H9 (cell line): ENCODE results near the gene KRCC1. TPM values are rescaled to one million over a fixed set of nuclear protein-coding genes. Genes with fewer than 3 reads are reported as not detected.

ENCODE experiments used
- DNase-seq: peaks from one replicate; pipeline ENCODE4 v3.0.0-alpha.2; 2017
- H2AFZ ChIP-seq: one replicate; pipeline ENCODE4 v1.6.1; 2013; ENCODE audit warnings: mild to moderate bottlenecking, low read length, control low read depth, moderate library complexity
- H2AK5ac ChIP-seq: 2 replicates; pipeline ENCODE4 v1.6.1; 2013; ENCODE audit warnings: low read length, control low read depth, mixed read lengths; ENCODE audit not compliant: insufficient read length
- H2BK120ac ChIP-seq: one replicate; pipeline ENCODE4 v1.6.1; 2013; ENCODE audit warnings: low read depth, mild to moderate bottlenecking, low read length, control low read depth, inconsistent platforms; ENCODE audit not compliant: poor library complexity, severe bottlenecking
- H2BK12ac ChIP-seq: 2 replicates; pipeline ENCODE4 v1.6.1; 2013; ENCODE audit warnings: low read length, control low read depth, mixed read lengths, low read depth; ENCODE audit not compliant: insufficient read length
- H2BK15ac ChIP-seq: 2 replicates; pipeline ENCODE4 v1.6.1; 2013; ENCODE audit warnings: low read depth, low read length, control low read depth
- H2BK20ac ChIP-seq: one replicate; pipeline ENCODE4 v1.6.1; 2013; ENCODE audit warnings: low read depth, mild to moderate bottlenecking, low read length, control low read depth, inconsistent platforms; ENCODE audit not compliant: poor library complexity, severe bottlenecking
- H2BK5ac ChIP-seq: 2 replicates; pipeline ENCODE4 v1.6.1; 2013; ENCODE audit warnings: low read length, control low read depth, mixed read lengths; ENCODE audit not compliant: insufficient read length
- H3K14ac ChIP-seq: 2 replicates; pipeline ENCODE4 v1.6.1; 2013; ENCODE audit warnings: low read length, control low read depth; ENCODE audit not compliant: insufficient read depth
- H3K18ac ChIP-seq: 2 replicates; pipeline ENCODE4 v1.6.1; 2013; ENCODE audit warnings: low read depth, mild to moderate bottlenecking, mixed read lengths, low read length, control low read depth; ENCODE audit not compliant: insufficient read length
- H3K23ac ChIP-seq: 2 replicates; pipeline ENCODE4 v1.6.1; 2013; ENCODE audit warnings: low read length, control low read depth, mixed read lengths, low read depth; ENCODE audit not compliant: insufficient read length
- H3K23me2 ChIP-seq: 2 replicates; pipeline ENCODE4 v1.6.1; 2013; ENCODE audit warnings: low read depth, mild to moderate bottlenecking, mixed read lengths, low read length, control low read depth; ENCODE audit not compliant: insufficient read length, poor library complexity, severe bottlenecking
- H3K27ac ChIP-seq: 2 replicates; pipeline ENCODE4 v1.5.1; 2013; ENCODE audit warnings: low read length, control low read depth, mixed read lengths, low read depth; ENCODE audit not compliant: insufficient read length
- H3K27me3 ChIP-seq: 2 replicates; pipeline ENCODE4 v1.6.1; 2013; ENCODE audit warnings: low read length, control low read depth, inconsistent platforms; ENCODE audit not compliant: insufficient read depth
- H3K4ac ChIP-seq: 2 replicates; pipeline ENCODE4 v1.6.1; 2013; ENCODE audit warnings: low read depth, mild to moderate bottlenecking, control low read depth, inconsistent platforms, low read length, moderate library complexity
- H3K4me1 ChIP-seq: 2 replicates; pipeline ENCODE4 v1.6.1; 2013; ENCODE audit warnings: low read length, control low read depth, inconsistent platforms; ENCODE audit not compliant: insufficient read depth
- H3K4me2 ChIP-seq: 2 replicates; pipeline ENCODE4 v1.6.1; 2013; ENCODE audit warnings: low read length, control low read depth, mixed read lengths; ENCODE audit not compliant: insufficient read length, insufficient read depth
- H3K56ac ChIP-seq: 2 replicates; pipeline ENCODE4 v1.6.1; 2013; ENCODE audit warnings: low read depth, mild to moderate bottlenecking, mixed read lengths, low read length, control low read depth; ENCODE audit not compliant: insufficient read length
- H3K79me1 ChIP-seq: 2 replicates; pipeline ENCODE4 v1.6.1; 2013; ENCODE audit warnings: low read depth, mild to moderate bottlenecking, moderate library complexity, low read length, control low read depth, inconsistent platforms; ENCODE audit not compliant: insufficient read depth, poor library complexity, severe bottlenecking
- H3K79me2 ChIP-seq: 2 replicates; pipeline ENCODE4 v1.6.1; 2013; ENCODE audit warnings: low read length, control low read depth, inconsistent platforms; ENCODE audit not compliant: insufficient read depth
- H3K9ac ChIP-seq: 2 replicates; pipeline ENCODE4 v1.6.1; 2013; ENCODE audit warnings: low read length, control low read depth, mixed read lengths; ENCODE audit not compliant: insufficient read length; ENCODE audit errors: extremely low read depth
- H3K9me3 ChIP-seq: one replicate; pipeline ENCODE4 v1.6.1; 2013; ENCODE audit warnings: low read depth, low read length, inconsistent platforms; ENCODE audit not compliant: control insufficient read depth
- H3T11ph ChIP-seq: one replicate; pipeline ENCODE4 v1.6.1; 2013; ENCODE audit warnings: mild to moderate bottlenecking, low read length, control low read depth, inconsistent platforms
- H4K20me1 ChIP-seq: one replicate; pipeline ENCODE4 v1.6.1; 2013; ENCODE audit not compliant: control insufficient read depth, insufficient read length, insufficient read depth
- H4K5ac ChIP-seq: 2 replicates; pipeline ENCODE4 v1.6.1; 2013; ENCODE audit warnings: low read depth, mild to moderate bottlenecking, mixed read lengths, low read length, control low read depth; ENCODE audit not compliant: insufficient read length
- H4K8ac ChIP-seq: replicated peaks from 2 replicates; pipeline ENCODE4 v1.6.1; 2013; ENCODE audit warnings: low read length, control low read depth, mixed read lengths, low read depth; ENCODE audit not compliant: insufficient read length
- H4K91ac ChIP-seq: 2 replicates; pipeline ENCODE4 v1.6.1; 2013; ENCODE audit warnings: low read depth, mild to moderate bottlenecking, moderate library complexity, mixed read lengths, low read length, control low read depth; ENCODE audit not compliant: insufficient read length
- H3K27ac Mint-ChIP-seq, 3 experiments: 2 replicates in 2 of 3; 3 replicates in 1 of 3; pipeline ENCODE4 v1.8.0; 2020 to 2021; ENCODE audit warnings: mixed read lengths in 3 of 3, mild to moderate bottlenecking in 1 of 3, moderate library complexity in 1 of 3
- H3K27me3 Mint-ChIP-seq: 2 replicates; pipeline ENCODE4 v1.8.0; 2021; ENCODE audit warnings: low read depth, mild to moderate bottlenecking, moderate library complexity, mixed read lengths
- H3K36me3 Mint-ChIP-seq, 3 experiments: 2 replicates in 2 of 3; 3 replicates in 1 of 3; pipeline ENCODE4 v1.8.0; 2020 to 2021; ENCODE audit warnings: low read depth in 3 of 3, mixed read lengths in 3 of 3; ENCODE audit not compliant: insufficient read depth in 1 of 3
- H3K4me1 Mint-ChIP-seq, 2 experiments: 2 replicates each; pipeline ENCODE4 v1.8.0; 2020; ENCODE audit warnings: mixed read lengths in 2 of 2
- H3K4me3 Mint-ChIP-seq, 2 experiments: 2 replicates in 1 of 2; 3 replicates in 1 of 2; pipeline ENCODE4 v1.8.0; 2020 to 2021; ENCODE audit warnings: mild to moderate bottlenecking in 2 of 2, mixed read lengths in 2 of 2, moderate library complexity in 1 of 2
- H3K9me3 Mint-ChIP-seq, 2 experiments: 2 replicates in 1 of 2; 3 replicates in 1 of 2; pipeline ENCODE4 v1.8.0; 2020; ENCODE audit warnings: mild to moderate bottlenecking in 2 of 2, mixed read lengths in 2 of 2, moderate library complexity in 1 of 2
- CTCF ChIP-seq: fragments of 200-600 bp; sonication (generic); conservative IDR thresholded peaks from 3 replicates; pipeline ENCODE4 v1.8.0; 2021; ENCODE audit warnings: antibody characterized with exemption, mild to moderate bottlenecking
- WGBS: extraction: QIAGEN DNeasy Blood & Tissue Kit; methylation state at CpG from one replicate; pipeline ENCODE4 v1.1.7; 2013; ENCODE audit warnings: missing lambda C conversion rate, low lambda C conversion rate, mixed read lengths; ENCODE audit not compliant: insufficient read length; ENCODE audit errors: extremely low coverage; 5-methylcytosine and 5-hydroxymethylcytosine counted together
- total RNA-seq: library from RNA; stranded (reverse); gene quantifications from 2 replicates; pipeline ENCODE4 v1.2.1, GENCODE V29; 2021

Gene KRCC1
- total RNA-seq, 1 experiment from 2014 or later = 8.2 TPM

- H2BK20ac ChIP-seq = no peak overlapping the region
- Mint-ChIP-seq H3K4me3 (no peak overlapping the region), H3K27ac (no peak overlapping the region), H3K9me3 (no peaks in the 10 kb centered on the region), H3K36me3 (no peaks in the 10 kb centered on the region), H3K4me1 (peaks cover 6 to 13% of the 10 kb centered on the region in 2 experiments), H3K27me3 (no peaks in the 10 kb centered on the region)
- H2AFZ ChIP-seq = no peak overlapping the region
- H4K91ac ChIP-seq = no peak overlapping the region
- no peak for DNase-seq
- H3K23me2 ChIP-seq = no peaks in the 10 kb centered on the region
- H3T11ph ChIP-seq = no peak overlapping the region
- no peak overlapping the region for H3K23ac ChIP-seq
- H2BK12ac ChIP-seq = no peak overlapping the region
- H3K9ac ChIP-seq = no peak overlapping the region
- no peak overlapping the region for H2BK15ac ChIP-seq
- no peak overlapping the region for H3K4ac ChIP-seq
- H4K20me1 ChIP-seq = no peaks in the 10 kb centered on the region
- H2AK5ac ChIP-seq = no peak overlapping the region
- H3K27ac ChIP-seq = no peak overlapping the region
- H3K79me1 ChIP-seq = no peaks in the 10 kb centered on the region
- no peak overlapping the region for H2BK5ac ChIP-seq
- H3K9me3 ChIP-seq = no peaks in the 10 kb centered on the region
- no peaks in the 10 kb centered on the region for H3K27me3 ChIP-seq
- no peak overlapping the region for H2BK120ac ChIP-seq
- no CpG with 5 or more reads among the region's 8 CpGs for WGBS
- no peak for TF ChIP-seq CTCF
- no peak overlapping the region for H3K18ac ChIP-seq
- no peaks in the 10 kb centered on the region for H3K4me1 ChIP-seq
- no peak overlapping the region for H3K14ac ChIP-seq
- H3K4me2 ChIP-seq = no peak overlapping the region
- no peaks in the 10 kb centered on the region for H3K79me2 ChIP-seq
- no peak overlapping the region for H4K8ac ChIP-seq
- no peak overlapping the region for H3K56ac ChIP-seq
- H4K5ac ChIP-seq = no peak overlapping the region
Measured at GRCh38 chr2:88090446-88091283, 35.1 kb upstream of the KRCC1 start.
